ENCODE results near the gene SPOUT1.

- TF ChIP-seq POLR2A (IDR thresholded peaks at IDR 0.05) = no peak
- no peak for TF ChIP-seq CTCF (IDR thresholded peaks at IDR 0.05)
These were observed 5.9 kb upstream of the SPOUT1 start for GRCh38 chr9:128835246-128836210.
